Measurements from ENCODE around the gene FYTTD1.

- TF ChIP-seq POLR2AphosphoS5 (IDR thresholded peaks at IDR 0.05; ENCODE audit: low read depth): peak; percentile 64
- no peak for TF ChIP-seq CTCF (IDR thresholded peaks at IDR 0.05; ENCODE audit: insufficient read depth, low read length)
- no peak for TF ChIP-seq REST (IDR thresholded peaks at IDR 0.05; ENCODE audit: insufficient replicate concordance, low read depth)
Observed at GRCh38 chr3:197736491-197737318, 13.0 kb upstream of the FYTTD1 start, which contains the start of gene RUBCN.
